Liver (tissue), 9 donors: ENCODE measurements around the gene CYP2S1. TPM values are rescaled to one million over a fixed set of nuclear protein-coding genes. Genes with fewer than 3 reads are reported as not detected.

Experiments used
- DNase-seq: peaks from one replicate; pipeline ENCODE4 v3.0.0-alpha.2; 2017; ENCODE audit warnings: low spot score
- H3K27ac ChIP-seq, 2 donors: one replicate each; pipeline ENCODE4 v1.7.0; 2013; ENCODE audit warnings: inconsistent platforms in 2 of 2, low read length in 2 of 2, control low read depth in 1 of 2, low read depth in 1 of 2, mild to moderate bottlenecking in 1 of 2
- H3K27me3 ChIP-seq, 4 donors: one replicate each; pipeline versions ENCODE4 v1.6.1 to v1.7.0; 2013; ENCODE audit warnings: low read length in 3 of 4, inconsistent platforms in 1 of 4, mild to moderate bottlenecking in 1 of 4, moderate library complexity in 1 of 4; ENCODE audit not compliant: control insufficient read depth in 4 of 4, insufficient read depth in 4 of 4
- H3K36me3 ChIP-seq, 4 donors: one replicate each; pipeline versions ENCODE4 v1.6.1 to v1.7.0; 2013; ENCODE audit warnings: low read length in 3 of 4, mild to moderate bottlenecking in 3 of 4, low read depth in 1 of 4, moderate library complexity in 1 of 4; ENCODE audit not compliant: control insufficient read depth in 4 of 4, insufficient read depth in 3 of 4
- H3K4me1 ChIP-seq, 4 donors: one replicate each; pipeline versions ENCODE4 v1.6.1 to v1.7.0; 2013; ENCODE audit warnings: low read length in 3 of 4, mild to moderate bottlenecking in 3 of 4, moderate library complexity in 1 of 4; ENCODE audit not compliant: control insufficient read depth in 4 of 4, insufficient read depth in 4 of 4
- H3K4me3 ChIP-seq, 3 donors: one replicate each; pipeline versions ENCODE4 v1.6.1 to v1.7.0; 2013; ENCODE audit warnings: low read length in 3 of 3, control low read depth in 1 of 3, low read depth in 1 of 3, mild to moderate bottlenecking in 1 of 3
- H3K9ac ChIP-seq, 2 donors: one replicate each; pipeline ENCODE4 v1.7.0; 2013; ENCODE audit warnings: low read length in 2 of 2, mild to moderate bottlenecking in 2 of 2, moderate library complexity in 2 of 2, control low read depth in 1 of 2, low read depth in 1 of 2
- H3K9me3 ChIP-seq, 4 donors: one replicate each; pipeline versions ENCODE4 v1.6.1 to v1.7.0; 2013; ENCODE audit warnings: low read length in 3 of 4; ENCODE audit not compliant: control insufficient read depth in 4 of 4
- EGR1 ChIP-seq, 2 donors: IDR thresholded peaks; 2 replicates each; pipeline ENCODE4 v1.6.1; 2016 to 2018; ENCODE audit warnings: antibody characterized with exemption in 2 of 2, low read depth in 2 of 2
- FOXA1 ChIP-seq: IDR thresholded peaks from 2 replicates; pipeline ENCODE4 v1.6.1; 2016; ENCODE audit warnings: antibody characterized with exemption
- FOXA2 ChIP-seq: IDR thresholded peaks from 2 replicates; pipeline ENCODE4 v1.6.1; 2016; ENCODE audit warnings: antibody characterized with exemption
- GABPA ChIP-seq, 2 donors: IDR thresholded peaks in 1 of 2; conservative IDR thresholded peaks in 1 of 2; 2 replicates each; pipeline ENCODE4 v1.6.1; 2016; ENCODE audit warnings: antibody characterized with exemption in 2 of 2, mild to moderate bottlenecking in 1 of 2, moderate library complexity in 1 of 2
- HNF4A ChIP-seq, 2 donors: conservative IDR thresholded peaks; 2 replicates each; pipeline ENCODE4 v1.6.1; 2016; ENCODE audit warnings: antibody characterized with exemption in 2 of 2, mild to moderate bottlenecking in 2 of 2
- HNF4G ChIP-seq: IDR thresholded peaks from 2 replicates; pipeline ENCODE4 v1.6.1; 2016; ENCODE audit warnings: antibody characterized with exemption
- JUND ChIP-seq, 2 donors: IDR thresholded peaks; 2 replicates each; pipeline ENCODE4 v1.6.1; 2016; ENCODE audit warnings: antibody characterized with exemption in 2 of 2
- RAD21 ChIP-seq, 2 donors: IDR thresholded peaks; 2 replicates each; pipeline ENCODE4 v1.6.1; 2016; ENCODE audit warnings: antibody characterized with exemption in 2 of 2, mild to moderate bottlenecking in 2 of 2
- RXRA ChIP-seq, 2 donors: IDR thresholded peaks; 2 replicates each; pipeline ENCODE4 v1.6.1; 2017 to 2018; ENCODE audit warnings: antibody characterized with exemption in 2 of 2, mild to moderate bottlenecking in 1 of 2
- SP1 ChIP-seq: IDR thresholded peaks from 2 replicates; pipeline ENCODE4 v1.6.1; 2018; ENCODE audit warnings: antibody characterized with exemption, mild to moderate bottlenecking
- TAF1 ChIP-seq: conservative IDR thresholded peaks from 2 replicates; pipeline ENCODE4 v1.6.1; 2016; ENCODE audit warnings: antibody characterized with exemption, mild to moderate bottlenecking
- YY1 ChIP-seq: IDR thresholded peaks from 2 replicates; pipeline ENCODE4 v1.6.1; 2016; ENCODE audit warnings: antibody characterized with exemption, mild to moderate bottlenecking
- WGBS: extraction: QIAGEN DNeasy Blood & Tissue Kit; methylation state at CpG from one replicate; pipeline ENCODE4 v1.1.7; 2013; 5-methylcytosine and 5-hydroxymethylcytosine counted together
- polyA plus RNA-seq, 2 donors: library from polyadenylated mRNA; stranded (reverse) in 1 of 2; unstranded in 1 of 2; fragments of 200-250 nt in 1 of 2; fragments of >200 nt in 1 of 2; fragmentation: Nextera tagmentation in 1 of 2; extraction: Ambion mirVana in 1 of 2; gene quantifications; one replicate each; pipeline versions ENCODE4 v1.2.1 to v1.2.3, GENCODE V29; 2013 to 2015
- total RNA-seq, 2 donors: library from RNA; depleted of rRNA; stranded (reverse); fragments of >200 nt; gene quantifications; one replicate each; pipeline ENCODE4 v1.2.3, GENCODE V29; 2014
- TF ChIP-seq, protein P1 (sequence below): IDR thresholded peaks from 2 replicates; pipeline ENCODE4 v1.6.1; 2016; ENCODE audit warnings: antibody characterized with exemption
- TF ChIP-seq, protein P2 (sequence below): IDR thresholded peaks from 2 replicates; pipeline ENCODE4 v1.6.1; 2016; ENCODE audit warnings: antibody characterized with exemption
- TF ChIP-seq, protein P3 (sequence below): fragments of 150-350 bp; IDR thresholded peaks from 2 replicates; pipeline ENCODE4 v1.5.1; 2017; ENCODE audit warnings: improper control_type of control experiment, low read depth, low read length; ENCODE audit not compliant: missing input control
- TF ChIP-seq, protein P4 (sequence below): IDR thresholded peaks from 2 replicates; pipeline ENCODE4 v1.6.1; 2016; ENCODE audit warnings: antibody characterized with exemption
- donor health status: healthy.
- donor health status: healthy.
- donor health status: healthy.
- donor health status: healthy.
- donor health status: healthy.

The CYP2S1 gene
- total and polyA plus RNA-seq, 4 donors: 0.35 to 1.9 (median 1.5) TPM

DNA sequence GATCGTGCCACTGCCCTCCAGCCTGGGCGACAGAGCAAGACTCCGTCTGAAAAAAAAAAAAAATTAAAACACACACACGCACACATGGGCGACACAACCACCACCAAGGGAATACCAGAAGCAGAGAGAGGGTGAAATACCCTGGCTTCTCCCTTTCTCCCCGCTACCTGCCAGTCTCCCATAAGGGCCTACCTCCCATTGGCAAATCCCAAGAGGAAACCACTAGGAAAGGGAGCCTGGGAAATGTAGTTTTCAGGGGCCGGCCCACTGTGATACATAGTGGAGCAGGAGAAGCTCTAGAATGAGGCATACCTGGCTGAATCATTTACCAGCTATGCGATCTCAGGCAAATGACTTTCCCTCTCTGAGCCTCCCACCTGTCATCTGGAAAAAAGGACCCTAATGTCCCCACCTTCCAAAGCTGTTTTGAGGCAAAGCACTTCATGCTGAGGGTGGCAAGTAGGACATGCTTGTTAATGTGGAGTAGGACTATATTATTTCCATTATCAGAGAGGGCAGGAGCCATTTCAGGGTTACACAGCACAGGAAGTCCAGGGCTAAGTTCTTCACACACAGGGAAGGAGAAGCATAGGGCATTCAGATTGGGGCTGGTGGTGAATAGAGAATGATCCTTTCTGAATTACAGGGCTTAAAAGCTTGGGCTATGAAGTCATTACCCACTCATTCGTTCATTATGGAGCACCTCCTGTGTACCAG, 56.8 kb downstream of the CYP2S1 start:
- Histone ChIP-seq H3K4me1 (no peaks in the 10 kb centered on the region), H3K27me3 (no peaks in the 10 kb centered on the region), H3K36me3 (no peaks in the 10 kb centered on the region), H3K27ac (no peak overlapping the region), H3K9me3 (no peaks in the 10 kb centered on the region), H3K9ac (no peak overlapping the region), H3K4me3 (no peak overlapping the region)
- WGBS: 94% methylated on average over 9 of the region's 9 CpGs
- no peak for TF ChIP-seq RXRA (IDR thresholded peaks at IDR 0.05)
- TF ChIP-seq TAF1: no peak
- no peak for TF ChIP-seq HNF4G
- TF ChIP-seq, protein P1, sequence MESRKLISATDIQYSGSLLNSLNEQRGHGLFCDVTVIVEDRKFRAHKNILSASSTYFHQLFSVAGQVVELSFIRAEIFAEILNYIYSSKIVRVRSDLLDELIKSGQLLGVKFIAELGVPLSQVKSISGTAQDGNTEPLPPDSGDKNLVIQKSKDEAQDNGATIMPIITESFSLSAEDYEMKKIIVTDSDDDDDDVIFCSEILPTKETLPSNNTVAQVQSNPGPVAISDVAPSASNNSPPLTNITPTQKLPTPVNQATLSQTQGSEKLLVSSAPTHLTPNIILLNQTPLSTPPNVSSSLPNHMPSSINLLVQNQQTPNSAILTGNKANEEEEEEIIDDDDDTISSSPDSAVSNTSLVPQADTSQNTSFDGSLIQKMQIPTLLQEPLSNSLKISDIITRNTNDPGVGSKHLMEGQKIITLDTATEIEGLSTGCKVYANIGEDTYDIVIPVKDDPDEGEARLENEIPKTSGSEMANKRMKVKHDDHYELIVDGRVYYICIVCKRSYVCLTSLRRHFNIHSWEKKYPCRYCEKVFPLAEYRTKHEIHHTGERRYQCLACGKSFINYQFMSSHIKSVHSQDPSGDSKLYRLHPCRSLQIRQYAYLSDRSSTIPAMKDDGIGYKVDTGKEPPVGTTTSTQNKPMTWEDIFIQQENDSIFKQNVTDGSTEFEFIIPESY: no peak
- TF ChIP-seq YY1: no peak
- TF ChIP-seq, protein P2, sequence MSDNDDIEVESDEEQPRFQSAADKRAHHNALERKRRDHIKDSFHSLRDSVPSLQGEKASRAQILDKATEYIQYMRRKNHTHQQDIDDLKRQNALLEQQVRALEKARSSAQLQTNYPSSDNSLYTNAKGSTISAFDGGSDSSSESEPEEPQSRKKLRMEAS: no peak
- no peak for TF ChIP-seq HNF4A (conservative IDR thresholded peaks at IDR 0.05)
- TF ChIP-seq GABPA (IDR thresholded peaks at IDR 0.05 in 1 of 2, conservative IDR thresholded peaks at IDR 0.05 in 1 of 2): no peak
- DNase-seq: no peak

DNA sequence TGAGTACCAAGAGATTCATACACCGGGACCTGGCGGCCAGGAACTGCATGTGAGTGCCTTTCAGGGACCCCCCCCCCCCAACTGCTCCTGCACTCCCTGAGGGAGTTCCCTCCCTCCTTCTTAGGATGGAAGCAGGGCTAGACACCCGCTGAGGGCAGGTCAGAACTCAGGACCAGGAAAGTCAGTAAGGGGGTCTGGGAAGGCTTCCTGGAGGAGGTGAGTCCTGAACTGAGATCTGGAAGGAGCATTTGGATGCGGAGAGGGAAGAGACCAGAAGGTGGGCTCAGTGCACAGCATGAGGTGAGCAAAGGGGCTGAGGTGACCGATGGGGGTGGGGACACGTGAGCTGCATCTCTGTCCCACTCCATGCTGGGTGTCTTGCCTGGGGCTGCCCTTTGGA, 60.6 kb downstream of the CYP2S1 start:
- WGBS: 89% methylated on average over 6 of the region's 6 CpGs
- Histone ChIP-seq H3K36me3 (no peaks in the 10 kb centered on the region), H3K4me3 (no peak overlapping the region), H3K4me1 (no peaks in the 10 kb centered on the region), H3K27me3 (no peaks in the 10 kb centered on the region), H3K9ac (no peak overlapping the region), H3K27ac (no peak overlapping the region), H3K9me3 (no peaks in the 10 kb centered on the region)
- DNase-seq: no peak
- TF ChIP-seq JUND (IDR thresholded peaks at IDR 0.05): no peak
- TF ChIP-seq HNF4A (conservative IDR thresholded peaks at IDR 0.05): no peak
- TF ChIP-seq, protein P3, sequence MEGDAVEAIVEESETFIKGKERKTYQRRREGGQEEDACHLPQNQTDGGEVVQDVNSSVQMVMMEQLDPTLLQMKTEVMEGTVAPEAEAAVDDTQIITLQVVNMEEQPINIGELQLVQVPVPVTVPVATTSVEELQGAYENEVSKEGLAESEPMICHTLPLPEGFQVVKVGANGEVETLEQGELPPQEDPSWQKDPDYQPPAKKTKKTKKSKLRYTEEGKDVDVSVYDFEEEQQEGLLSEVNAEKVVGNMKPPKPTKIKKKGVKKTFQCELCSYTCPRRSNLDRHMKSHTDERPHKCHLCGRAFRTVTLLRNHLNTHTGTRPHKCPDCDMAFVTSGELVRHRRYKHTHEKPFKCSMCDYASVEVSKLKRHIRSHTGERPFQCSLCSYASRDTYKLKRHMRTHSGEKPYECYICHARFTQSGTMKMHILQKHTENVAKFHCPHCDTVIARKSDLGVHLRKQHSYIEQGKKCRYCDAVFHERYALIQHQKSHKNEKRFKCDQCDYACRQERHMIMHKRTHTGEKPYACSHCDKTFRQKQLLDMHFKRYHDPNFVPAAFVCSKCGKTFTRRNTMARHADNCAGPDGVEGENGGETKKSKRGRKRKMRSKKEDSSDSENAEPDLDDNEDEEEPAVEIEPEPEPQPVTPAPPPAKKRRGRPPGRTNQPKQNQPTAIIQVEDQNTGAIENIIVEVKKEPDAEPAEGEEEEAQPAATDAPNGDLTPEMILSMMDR: no peak
- TF ChIP-seq FOXA1: no peak
- no peak for TF ChIP-seq TAF1
- TF ChIP-seq, protein P4, sequence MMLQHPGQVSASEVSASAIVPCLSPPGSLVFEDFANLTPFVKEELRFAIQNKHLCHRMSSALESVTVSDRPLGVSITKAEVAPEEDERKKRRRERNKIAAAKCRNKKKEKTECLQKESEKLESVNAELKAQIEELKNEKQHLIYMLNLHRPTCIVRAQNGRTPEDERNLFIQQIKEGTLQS: no peak
- TF ChIP-seq RXRA (IDR thresholded peaks at IDR 0.05): no peak
- no peak for TF ChIP-seq RAD21 (IDR thresholded peaks at IDR 0.05)
- no peak for TF ChIP-seq FOXA2
- TF ChIP-seq SP1: no peak
- no peak for TF ChIP-seq EGR1 (IDR thresholded peaks at IDR 0.05; ENCODE audit: low read depth in 2 of 2)
